Mammary epithelial cell (primary cell): ENCODE data around the gene RNFT1.
"Not testable (repeated sequence)": the region's sequence is repeated elsewhere in the genome, so short reads cannot be mapped to it uniquely, and the experiment has no call there.

Experiments used
- EZH2 ChIP-seq: IDR thresholded peaks from 2 replicates; pipeline ENCODE4 v1.6.1; 2012; ENCODE audit warnings: low read length, inconsistent platforms, borderline replicate concordance
- TF ChIP-seq, protein P1 (sequence below), 2 donors: IDR thresholded peaks in 1 of 2; conservative IDR thresholded peaks in 1 of 2; 2 replicates each; pipeline ENCODE4 v1.5.1; 2011 to 2012; ENCODE audit warnings: inconsistent platforms in 2 of 2, low read length in 2 of 2, mild to moderate bottlenecking in 2 of 2, control low read depth in 1 of 2, low read depth in 1 of 2; ENCODE audit not compliant: insufficient read depth in 1 of 2; ENCODE audit errors: extremely low read depth in 1 of 2

DNA sequence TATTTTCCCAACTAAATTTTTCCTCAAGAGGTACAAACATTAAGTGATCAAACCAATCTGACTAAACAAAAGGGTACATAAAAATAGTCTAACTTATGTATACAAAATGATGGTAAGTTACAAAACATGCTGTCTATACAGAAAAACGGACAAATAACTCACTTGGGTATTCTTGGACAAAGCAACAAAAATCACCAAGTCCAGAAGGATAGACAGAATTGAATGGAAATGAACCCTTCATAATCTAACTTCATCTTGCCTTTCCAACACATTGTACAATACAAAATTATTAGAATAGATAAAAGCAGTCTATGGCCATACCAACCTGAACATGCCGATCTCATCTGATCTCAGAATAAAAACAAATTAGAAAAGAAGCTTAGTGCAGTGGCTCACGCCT lies 37.9 kb upstream of the RNFT1 start:
- TF ChIP-seq, protein P1, sequence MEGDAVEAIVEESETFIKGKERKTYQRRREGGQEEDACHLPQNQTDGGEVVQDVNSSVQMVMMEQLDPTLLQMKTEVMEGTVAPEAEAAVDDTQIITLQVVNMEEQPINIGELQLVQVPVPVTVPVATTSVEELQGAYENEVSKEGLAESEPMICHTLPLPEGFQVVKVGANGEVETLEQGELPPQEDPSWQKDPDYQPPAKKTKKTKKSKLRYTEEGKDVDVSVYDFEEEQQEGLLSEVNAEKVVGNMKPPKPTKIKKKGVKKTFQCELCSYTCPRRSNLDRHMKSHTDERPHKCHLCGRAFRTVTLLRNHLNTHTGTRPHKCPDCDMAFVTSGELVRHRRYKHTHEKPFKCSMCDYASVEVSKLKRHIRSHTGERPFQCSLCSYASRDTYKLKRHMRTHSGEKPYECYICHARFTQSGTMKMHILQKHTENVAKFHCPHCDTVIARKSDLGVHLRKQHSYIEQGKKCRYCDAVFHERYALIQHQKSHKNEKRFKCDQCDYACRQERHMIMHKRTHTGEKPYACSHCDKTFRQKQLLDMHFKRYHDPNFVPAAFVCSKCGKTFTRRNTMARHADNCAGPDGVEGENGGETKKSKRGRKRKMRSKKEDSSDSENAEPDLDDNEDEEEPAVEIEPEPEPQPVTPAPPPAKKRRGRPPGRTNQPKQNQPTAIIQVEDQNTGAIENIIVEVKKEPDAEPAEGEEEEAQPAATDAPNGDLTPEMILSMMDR (conservative IDR thresholded peaks at IDR 0.05 in 1 of 2, IDR thresholded peaks at IDR 0.05 in 1 of 2; ENCODE audit: extremely low read depth in 1 of 2, insufficient read depth in 1 of 2, low read depth in 1 of 2, low read length in 2 of 2), result not testable (repeated sequence)
- not testable (repeated sequence) for TF ChIP-seq EZH2
